ENCODE measurements around the gene CELF5. TPM values are rescaled to one million over a fixed set of nuclear protein-coding genes. Genes with fewer than 3 reads are reported as not detected.

CELF5 gene
- not detected for total RNA-seq
- long read RNA-seq, result 0 reads

DNA sequence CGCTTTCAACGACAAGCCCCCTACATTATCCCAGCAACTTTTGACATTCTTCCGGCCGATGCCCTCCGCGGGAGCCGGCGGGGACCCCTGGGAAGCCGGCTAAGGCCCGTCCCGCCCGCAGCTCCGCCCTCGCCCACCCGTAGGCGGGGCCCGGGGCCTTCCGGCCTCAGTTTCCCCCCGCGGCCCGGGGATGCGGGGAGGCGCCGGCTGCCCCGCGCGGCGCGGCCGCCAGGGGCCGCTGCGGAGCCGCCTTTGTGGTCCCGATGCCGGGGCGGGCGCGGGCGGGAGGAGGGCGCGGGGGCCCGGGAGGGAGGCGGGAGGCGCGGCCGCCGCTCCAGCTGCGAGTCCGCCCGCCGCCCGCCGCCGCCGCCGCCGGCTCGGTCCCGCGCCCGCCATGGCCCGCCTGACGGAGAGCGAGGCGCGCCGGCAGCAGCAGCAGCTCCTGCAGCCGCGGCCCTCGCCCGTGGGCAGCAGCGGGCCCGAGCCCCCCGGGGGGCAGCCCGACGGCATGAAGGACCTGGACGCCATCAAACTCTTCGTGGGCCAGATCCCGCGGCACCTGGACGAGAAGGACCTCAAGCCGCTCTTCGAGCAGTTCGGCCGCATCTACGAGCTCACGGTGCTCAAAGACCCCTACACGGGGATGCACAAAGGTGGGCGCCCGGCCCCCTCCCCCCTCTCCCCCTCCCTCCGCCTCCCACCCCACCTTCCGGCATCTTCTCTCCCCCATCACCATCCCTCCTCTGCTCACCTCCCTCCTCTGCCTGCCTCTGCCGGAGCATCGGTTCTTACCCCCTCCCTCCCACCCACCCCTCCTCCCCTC, at the start of gene CELF5:
Gene CELF5, plus strand, starts transcription at position 316 of the 823 bp plus-strand sequence. Its CDS starts 79 bp downstream, at position 395.
- ATAC-seq, result no peak
- intact Hi-C loops (cut with DNase I), result no loop called here
- DNase-seq (ENCODE audit: missing footprints), result no peak

DNA sequence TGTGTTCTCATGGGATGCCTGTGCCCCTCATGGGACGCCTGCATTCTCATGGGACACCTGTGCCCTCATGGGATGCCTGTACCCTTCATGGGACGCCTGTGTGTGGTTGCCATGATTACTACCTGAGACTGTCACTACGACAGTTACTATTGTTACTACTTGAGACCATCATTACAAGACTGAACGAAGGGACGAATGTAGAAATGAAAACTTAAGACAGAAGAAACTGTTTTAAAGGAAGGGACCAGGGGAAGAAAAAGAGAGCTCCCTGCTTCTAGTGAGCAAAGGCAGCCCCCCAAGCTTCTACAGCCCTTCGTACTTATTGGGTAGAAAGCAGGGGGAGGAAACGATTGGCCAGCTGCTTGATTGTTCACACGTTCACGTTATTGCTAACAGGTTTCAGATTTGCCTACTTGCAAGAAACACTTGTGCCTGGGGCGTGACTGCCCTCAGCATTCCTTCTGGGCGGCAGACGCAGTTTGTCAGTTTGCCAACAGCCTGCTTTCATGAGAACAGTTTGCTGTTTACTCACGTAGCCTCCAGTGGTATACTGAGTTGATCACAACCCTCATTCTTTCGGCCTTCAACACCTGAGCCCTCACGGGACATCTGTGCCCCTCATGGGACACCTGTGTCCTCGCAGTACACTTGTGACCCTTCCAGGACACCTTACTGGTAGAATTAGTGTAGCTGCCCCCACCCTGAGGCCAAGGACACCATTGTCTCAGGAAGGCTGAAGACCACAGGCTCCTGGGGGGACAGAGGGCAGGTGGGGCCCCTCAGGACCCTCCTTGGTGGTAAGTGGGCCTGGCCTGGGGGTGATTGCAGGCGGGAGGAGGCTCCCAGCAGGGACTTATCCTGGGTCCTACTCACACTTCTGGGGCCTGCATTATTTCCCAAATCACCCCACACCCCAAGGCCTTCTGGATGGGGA, 48.4 kb upstream of the CELF5 start:
- intact Hi-C loops (cut with DNase I), result no loop called here
- DNase-seq (ENCODE audit: missing footprints) (no peak), ATAC-seq (no peak)

DNA sequence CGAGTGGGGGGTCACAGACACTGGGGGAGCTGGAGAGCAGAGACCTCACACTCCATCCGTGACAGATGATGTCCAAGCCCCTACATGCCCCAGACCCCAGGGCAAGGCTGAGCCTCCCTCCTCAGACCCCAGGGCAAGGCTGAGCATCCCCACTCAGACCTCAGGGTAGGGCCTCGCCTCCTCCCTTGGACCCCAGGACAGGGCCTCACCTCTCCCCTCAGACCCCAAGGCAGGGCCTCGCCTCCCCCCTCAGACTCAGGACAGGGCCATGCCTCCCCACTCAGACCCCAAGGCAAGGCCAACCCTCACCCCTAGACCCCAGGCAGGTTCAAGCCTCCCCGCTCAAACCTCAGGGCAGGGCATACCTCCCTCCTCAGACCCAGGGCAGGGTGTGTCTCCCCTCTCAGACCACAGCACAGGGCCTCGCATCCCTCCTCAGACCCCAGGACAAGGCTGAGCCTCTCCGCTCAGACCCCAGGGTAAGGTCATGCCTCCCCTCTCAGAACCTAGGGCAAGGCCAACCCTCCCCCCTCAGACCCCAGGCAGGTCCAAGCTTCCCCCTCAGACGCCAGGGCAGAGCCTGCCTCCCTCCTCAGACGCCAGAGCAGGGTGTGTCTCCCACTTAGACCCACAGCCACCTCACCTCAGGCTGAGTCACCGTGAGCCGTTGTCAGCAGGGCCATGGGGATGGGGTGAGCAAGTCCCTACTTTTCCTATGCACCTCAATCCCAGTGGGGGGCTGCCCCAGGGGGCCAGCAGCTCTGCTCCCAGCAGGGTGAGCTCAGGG, 47.6 kb upstream of the CELF5 start:
- no peak for DNase-seq (ENCODE audit: missing footprints)
- intact Hi-C loops (cut with DNase I), result no loop called here
- peak; percentile 49 for ATAC-seq

DNA sequence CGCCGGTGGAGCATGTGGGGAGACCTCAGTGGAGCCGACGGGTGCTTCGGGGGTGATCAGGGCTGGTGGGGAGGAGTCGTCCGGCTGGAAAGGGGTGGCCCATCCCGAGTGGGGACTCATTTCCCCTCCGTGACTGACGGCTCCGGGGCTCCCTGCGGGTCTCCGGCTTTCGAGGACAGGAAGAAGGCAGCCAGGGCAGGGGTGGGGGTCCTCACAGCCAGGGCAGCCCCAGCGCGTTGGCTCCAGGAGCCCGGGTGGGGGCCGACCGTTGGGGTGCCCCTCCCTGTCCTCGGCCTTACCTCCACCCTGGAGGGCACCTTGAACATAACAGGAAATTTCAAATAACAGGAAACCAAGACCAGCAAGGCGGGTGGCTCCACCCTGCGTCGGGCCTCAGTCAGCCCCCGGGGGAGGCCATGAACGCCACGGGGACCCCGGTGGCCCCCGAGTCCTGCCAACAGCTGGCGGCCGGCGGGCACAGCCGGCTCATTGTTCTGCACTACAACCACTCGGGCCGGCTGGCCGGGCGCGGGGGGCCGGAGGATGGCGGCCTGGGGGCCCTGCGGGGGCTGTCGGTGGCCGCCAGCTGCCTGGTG, 46.0 kb upstream of the CELF5 start, which contains the start of gene S1PR4:
Gene S1PR4, plus strand, starts transcription at position 393 of the 596 bp plus-strand sequence. Its CDS starts 24 bp downstream, at position 417.
- intact Hi-C loops (cut with DNase I), result no loop called here
- DNase-seq (ENCODE audit: missing footprints) (no peak), ATAC-seq (peak; percentile 40)

DNA sequence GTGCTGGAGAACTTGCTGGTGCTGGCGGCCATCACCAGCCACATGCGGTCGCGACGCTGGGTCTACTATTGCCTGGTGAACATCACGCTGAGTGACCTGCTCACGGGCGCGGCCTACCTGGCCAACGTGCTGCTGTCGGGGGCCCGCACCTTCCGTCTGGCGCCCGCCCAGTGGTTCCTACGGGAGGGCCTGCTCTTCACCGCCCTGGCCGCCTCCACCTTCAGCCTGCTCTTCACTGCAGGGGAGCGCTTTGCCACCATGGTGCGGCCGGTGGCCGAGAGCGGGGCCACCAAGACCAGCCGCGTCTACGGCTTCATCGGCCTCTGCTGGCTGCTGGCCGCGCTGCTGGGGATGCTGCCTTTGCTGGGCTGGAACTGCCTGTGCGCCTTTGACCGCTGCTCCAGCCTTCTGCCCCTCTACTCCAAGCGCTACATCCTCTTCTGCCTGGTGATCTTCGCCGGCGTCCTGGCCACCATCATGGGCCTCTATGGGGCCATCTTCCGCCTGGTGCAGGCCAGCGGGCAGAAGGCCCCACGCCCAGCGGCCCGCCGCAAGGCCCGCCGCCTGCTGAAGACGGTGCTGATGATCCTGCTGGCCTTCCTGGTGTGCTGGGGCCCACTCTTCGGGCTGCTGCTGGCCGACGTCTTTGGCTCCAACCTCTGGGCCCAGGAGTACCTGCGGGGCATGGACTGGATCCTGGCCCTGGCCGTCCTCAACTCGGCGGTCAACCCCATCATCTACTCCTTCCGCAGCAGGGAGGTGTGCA, 45.3 kb upstream of the CELF5 start:
- ATAC-seq (peak; percentile 14), DNase-seq (ENCODE audit: missing footprints) (no peak)
- intact Hi-C loops (cut with DNase I), result no loop called here

DNA sequence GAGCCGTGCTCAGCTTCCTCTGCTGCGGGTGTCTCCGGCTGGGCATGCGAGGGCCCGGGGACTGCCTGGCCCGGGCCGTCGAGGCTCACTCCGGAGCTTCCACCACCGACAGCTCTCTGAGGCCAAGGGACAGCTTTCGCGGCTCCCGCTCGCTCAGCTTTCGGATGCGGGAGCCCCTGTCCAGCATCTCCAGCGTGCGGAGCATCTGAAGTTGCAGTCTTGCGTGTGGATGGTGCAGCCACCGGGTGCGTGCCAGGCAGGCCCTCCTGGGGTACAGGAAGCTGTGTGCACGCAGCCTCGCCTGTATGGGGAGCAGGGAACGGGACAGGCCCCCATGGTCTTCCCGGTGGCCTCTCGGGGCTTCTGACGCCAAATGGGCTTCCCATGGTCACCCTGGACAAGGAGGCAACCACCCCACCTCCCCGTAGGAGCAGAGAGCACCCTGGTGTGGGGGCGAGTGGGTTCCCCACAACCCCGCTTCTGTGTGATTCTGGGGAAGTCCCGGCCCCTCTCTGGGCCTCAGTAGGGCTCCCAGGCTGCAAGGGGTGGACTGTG, 44.6 kb upstream of the CELF5 start:
- intact Hi-C loops (cut with DNase I), result no loop called here
- no peak for ATAC-seq
- no peak for DNase-seq (ENCODE audit: missing footprints)

DNA sequence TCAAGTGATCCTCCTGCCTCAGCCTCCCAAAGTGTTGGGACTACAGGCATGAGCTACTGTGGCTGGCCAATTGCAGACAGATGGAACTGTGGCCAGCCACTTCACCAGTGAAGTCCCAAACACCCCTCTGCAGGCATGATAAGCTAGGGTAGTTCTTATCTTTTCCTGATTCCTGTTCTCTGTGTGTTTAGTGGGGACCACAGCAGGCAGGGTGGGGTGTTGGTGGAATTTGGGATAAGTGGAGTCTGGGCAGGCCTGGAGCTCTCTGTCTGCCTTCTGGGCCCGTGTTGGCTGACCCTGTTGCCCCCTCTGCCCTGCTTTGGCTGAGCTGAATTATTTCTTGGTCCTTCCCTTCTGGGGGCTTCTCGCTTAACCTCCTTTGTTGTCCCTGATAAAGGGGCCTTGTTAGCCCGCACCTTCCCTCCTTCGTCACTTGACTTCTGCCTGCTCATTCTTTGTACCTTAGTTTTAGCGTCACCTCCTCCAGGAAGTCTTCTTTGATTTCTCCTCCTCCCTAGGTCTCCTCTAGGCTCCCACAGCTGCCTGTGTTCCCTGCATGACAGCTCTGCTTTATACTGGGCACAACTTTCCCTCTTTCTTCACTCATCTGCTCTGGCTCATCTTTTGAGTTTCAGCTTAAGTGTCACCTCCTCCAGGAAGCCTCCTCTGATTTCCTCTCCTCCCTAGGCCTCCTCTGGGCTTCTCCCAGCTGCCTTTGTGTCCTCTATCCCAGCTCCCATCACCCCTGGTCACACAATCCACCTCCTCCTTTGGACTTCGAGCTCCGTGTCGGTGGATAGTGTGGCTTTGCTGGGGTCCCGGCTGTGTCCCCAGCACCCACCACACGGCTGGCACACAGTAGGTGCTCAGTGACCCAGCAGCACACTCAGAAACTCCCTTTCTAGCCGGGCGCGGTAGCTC, 40.5 kb upstream of the CELF5 start:
- DNase-seq (ENCODE audit: missing footprints), result no peak
- intact Hi-C loops (cut with DNase I), result no loop called here
- ATAC-seq, result no peak

DNA sequence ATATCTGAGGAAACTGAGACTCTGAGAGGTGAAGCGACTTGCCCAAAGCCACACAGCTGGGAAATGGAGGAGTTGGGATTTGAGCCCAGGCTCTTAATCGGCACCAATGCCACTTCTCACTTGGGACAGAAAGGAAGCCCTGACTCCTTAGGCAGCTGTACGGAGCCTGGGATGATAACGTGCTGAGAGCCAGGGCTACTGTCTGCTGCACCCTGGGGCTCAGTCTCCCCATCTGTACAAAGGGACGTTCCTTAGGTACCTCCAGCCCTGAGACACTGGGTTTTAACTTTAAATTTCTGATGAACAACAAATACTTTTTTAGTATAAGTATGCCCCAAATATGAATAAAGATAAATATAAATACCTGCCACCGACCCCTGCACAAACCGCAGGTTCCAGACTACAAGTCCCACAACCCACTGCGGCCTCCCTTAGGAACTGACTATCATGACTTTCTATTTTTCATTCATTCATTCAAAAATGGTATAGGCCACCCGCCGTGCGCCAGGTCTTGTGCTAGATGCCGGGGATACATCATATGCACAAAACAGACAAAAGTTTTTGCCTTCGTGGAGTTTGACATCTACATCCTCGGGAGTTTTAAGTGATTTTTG, 39.5 kb upstream of the CELF5 start:
- intact Hi-C loops (cut with DNase I), result no loop called here
- ATAC-seq, result peak; percentile 65
- DNase-seq (ENCODE audit: missing footprints), result peak; percentile 88

DNA sequence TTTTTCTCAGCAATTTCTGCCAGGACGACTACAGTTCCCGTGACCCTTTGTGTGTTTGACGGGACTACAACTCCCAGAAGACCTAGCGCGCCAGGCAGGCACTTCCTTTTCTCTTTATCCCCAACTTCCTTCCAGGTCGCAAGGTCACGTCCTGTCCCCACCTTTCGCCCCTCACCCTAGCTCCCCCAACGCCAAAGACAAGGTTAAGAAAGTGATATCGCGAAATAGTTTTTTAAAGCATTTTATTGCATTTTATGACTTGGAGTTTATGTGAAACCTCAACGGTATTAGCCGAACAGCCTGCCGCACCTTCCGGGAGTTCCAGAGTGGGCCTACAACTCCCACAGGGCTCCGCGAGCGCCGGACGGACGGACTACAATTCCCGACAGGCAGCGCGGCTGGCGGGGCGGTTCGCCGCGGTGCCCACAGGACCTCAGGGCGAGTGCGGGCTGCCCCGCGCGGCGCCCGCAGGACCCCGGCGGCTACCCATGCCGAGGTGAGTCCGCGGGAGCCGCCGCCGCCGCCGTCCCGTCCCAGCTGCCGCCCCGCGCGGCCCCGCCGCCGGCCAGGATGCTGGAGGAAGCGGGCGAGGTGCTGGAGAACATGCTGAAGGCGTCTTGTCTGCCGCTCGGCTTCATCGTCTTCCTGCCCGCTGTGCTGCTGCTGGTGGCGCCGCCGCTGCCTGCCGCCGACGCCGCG, 38.9 kb upstream of the CELF5 start, which contains the start of gene NCLN:
Gene NCLN, plus strand, starts transcription at position 470 of the 699 bp plus-strand sequence. Its CDS starts 101 bp downstream, at position 571.
- intact Hi-C loops (cut with DNase I), result no loop called here
- ATAC-seq (peak; percentile 95), DNase-seq (ENCODE audit: missing footprints) (peak; percentile 98)

DNA sequence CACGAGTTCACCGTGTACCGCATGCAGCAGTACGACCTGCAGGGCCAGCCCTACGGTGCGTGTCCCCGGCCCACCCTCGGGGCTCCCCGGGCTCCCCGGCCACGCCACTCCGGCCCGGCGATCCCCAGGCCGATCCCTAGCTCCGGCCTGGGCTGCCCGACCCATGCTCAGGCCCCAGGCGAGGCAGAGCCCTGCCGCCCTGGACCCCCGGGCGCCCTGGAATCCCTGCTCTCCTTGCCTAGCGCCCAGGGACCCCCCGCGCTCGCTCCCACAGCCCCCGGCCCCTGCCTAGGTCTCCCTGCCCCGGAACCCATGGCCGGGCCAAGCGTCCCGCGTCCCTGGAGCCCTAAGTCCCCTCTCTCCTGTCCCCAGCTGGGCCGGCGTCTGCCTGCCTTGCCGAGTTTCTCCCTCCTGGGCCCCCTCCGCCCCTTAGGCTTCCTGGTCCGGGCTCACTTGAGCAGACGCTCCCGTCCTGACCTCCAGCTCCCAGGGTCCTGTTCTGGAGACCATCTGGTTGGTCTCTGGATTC, 38.2 kb upstream of the CELF5 start:
- intact Hi-C loops (cut with DNase I), result no loop called here
- ATAC-seq (peak; percentile 2), DNase-seq (ENCODE audit: missing footprints) (no peak)

DNA sequence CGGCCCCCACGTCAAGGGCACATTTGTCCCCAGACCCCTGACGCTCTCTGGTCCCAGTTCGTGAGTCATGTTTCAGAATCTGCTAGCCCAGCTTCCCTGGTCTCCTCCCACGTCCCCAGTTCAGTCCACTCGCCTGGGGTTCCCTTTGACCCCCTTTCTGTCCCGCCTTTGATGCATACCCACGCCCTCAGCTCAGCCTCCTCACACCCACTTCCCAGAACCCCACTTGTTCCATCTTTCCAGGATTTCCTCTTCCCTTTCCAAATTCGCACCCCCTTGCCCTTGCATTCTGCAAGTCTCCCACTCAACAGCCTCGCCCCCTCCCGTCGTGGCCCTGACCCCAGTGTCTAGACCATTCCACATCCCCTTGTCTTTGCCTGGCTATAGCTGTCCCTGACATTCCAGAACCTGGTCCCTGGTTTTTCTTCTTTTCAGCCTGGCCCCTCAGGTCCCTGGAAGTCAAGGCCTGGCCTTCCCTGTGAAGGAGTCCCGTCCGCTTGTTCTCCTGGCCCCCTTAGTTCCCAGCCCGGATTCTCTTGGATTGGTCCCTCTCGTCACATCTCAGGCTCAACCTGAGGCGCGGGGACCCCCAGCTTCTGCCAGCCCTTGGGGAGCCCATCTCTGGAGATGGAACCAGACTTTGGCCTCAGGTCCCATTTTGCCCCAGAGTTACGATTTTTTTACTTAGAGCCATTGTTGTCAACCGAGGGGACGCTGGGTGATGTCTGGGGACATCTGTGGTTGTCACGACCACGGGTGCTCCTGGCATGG, 37.4 kb upstream of the CELF5 start:
- no peak for ATAC-seq
- intact Hi-C loops (cut with DNase I), result no loop called here
- DNase-seq (ENCODE audit: missing footprints), result no peak

DNA sequence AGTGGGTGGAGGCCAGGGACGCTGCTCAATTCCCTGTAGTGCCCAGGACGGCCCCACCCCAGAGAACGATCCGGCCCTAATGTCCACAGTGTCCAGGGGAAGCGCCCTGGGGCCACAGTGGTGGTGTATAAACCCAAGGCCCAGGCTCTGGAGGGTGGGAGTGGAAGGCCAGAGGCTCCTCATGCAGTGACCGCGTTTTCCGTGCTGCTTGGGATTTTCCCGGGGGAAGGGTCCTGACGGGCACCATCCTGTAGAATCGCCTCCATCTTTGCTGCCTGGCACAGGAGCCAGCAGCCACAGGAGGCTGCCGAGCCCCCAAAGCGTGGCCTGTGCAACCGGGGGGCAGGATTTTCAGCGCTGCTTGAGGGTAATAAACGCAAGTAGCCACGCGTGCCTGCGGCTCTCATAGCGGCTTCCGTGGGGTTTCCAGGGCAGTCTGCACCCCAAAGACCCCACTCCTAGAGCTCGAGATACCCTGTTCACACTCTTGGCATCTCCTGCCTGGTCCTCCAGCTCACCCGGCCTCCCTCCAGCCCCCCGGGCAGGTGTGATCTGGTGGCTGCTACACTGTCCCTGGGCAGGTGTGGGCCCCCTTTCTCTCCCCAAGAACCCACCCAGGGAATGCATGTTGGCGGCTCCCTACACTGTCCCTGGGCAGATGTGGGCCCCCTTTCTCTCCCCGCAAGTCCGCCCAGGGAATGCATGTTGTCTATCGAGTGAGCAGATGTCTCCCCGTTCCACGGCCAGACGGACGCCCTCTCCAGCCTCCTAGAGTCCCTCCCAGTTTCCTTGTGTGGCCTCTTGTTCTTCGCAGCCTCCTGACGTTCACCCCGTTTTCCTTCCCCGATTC, 36.6 kb upstream of the CELF5 start:
- intact Hi-C loops (cut with DNase I), result no loop called here
- ATAC-seq, result no peak
- DNase-seq (ENCODE audit: missing footprints), result no peak
